Measurements from ENCODE around the gene EFNB2.

- no peak for TF ChIP-seq MAX (IDR thresholded peaks at IDR 0.05; ENCODE audit: low read depth, low read length)
- TF ChIP-seq CTCF (IDR thresholded peaks at IDR 0.05; ENCODE audit: low read depth, low read length), result no peak
- no peak for TF ChIP-seq POLR2A (IDR thresholded peaks at IDR 0.05; ENCODE audit: extremely low read depth, insufficient read length)
- no peak for TF ChIP-seq MYC (IDR thresholded peaks at IDR 0.05; ENCODE audit: low read depth, low read length)
Measured at GRCh38 chr13:106490569-106491321, 44.7 kb downstream of the EFNB2 start.

Data from NB4 (cell line).